GM21515 (cell line): ENCODE results near the gene CYS1.
A peak's percentile ranks its signal among the peaks of the same experiment; 100 is the strongest.
"Not testable (repeated sequence)": the region's sequence is repeated elsewhere in the genome, so short reads cannot be mapped to it uniquely, and the experiment has no call there.

Experiments
- ATAC-seq: cut with Tn5 transposase; IDR thresholded peaks from one replicate; pipeline ENCODE4 v1.9.1; 2021; ENCODE audit not compliant: unreplicated experiment

Gene CYS1

DNA sequence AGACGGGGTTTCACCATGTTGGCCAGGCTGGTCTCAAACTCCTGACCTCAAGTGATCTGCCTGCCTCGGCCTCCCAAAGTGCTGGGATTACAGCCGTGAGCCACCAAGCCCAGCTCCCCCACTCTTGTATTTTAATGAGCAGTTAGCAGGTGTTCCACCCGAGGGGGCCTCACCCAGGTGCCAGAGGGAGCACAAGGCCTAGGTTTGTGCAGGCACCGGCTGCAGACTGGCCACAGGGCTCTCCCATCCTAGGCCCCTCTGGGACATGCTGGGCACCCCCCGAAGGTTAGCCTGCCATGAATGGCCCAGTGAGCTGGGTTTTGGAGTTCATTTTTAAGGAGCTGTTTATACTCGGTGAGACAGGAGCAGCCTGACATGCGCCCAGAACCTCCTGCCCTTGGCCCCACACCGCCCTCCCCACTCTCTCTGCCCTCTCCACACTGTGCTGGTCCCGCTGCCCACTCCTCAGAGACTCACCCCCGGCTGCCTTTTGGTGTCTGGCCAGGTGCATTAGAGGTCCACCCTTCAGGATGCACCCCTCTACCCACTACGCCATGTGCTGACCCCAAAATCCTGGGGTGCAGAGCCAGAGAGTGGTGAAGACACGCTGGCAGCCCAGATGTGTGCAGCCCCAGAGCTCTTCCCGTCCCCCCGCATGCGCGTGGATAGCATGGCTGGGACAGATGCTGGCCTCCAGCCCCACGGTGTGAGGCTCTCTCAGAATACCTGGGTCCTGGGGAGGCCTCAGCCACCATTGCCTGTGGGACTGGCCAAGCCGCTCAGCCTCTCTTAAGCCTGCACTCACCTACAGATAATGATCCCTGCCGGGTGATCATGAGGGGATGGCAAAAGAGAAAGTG, 48.1 kb downstream of the CYS1 start:
- no peak for ATAC-seq

DNA sequence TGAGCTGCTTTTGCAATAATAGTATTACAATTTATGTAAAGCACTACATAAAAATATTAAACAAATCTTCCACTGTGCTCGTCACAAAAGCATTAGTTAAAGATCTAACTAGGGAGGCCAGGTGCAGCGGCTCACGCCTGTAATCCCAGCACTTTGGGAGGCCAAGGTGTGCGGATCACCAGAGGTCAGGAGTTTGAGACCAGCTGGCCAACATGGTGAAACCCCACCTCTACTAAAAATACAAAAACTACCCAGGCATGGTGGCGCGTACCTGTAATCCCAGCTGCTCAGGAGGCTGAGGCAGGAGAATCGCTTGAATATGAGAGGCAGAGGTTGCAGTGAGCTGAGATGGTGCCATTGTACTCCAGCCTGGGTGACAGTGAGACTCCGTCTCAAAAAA, 49.4 kb downstream of the CYS1 start:
- not testable (repeated sequence) for ATAC-seq

DNA sequence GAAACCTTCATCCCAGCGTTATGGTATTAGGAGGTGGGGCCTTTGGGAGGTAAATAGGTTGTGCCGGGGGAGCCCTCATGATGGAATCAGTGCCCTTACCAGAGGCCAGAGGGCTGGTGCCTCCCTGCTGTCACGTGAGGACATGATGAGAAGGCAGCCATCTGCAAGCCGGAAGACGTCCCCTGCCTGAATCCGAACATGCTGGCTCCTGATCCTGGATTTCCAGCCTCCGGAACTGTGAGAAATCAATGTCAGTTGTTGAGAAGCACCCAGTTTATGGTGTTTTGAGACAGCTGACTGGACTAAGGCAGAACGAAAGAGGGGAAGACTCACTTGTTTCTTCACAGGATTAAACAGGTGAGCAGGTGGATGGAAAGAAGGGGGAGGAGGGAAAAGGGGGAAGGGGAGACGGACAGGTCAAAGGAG, 49.9 kb downstream of the CYS1 start:
- ATAC-seq: no peak

DNA sequence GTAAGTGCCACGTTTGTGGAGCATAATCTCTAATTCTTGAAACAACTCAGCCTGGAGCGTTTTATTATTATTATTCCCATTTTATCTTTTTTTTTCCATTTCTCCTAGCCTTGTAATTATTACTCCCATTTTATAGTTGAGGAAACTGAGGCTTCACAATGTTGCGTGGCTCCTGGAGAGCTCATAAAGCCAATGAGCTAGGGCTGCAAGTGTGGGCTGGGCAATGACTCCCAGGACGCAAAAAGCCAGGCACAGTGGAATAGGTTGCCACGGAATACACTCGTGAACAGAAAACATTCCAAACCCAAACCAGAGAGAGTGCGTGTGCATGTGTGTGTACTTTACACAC, 50.4 kb downstream of the CYS1 start:
- ATAC-seq: no peak

DNA sequence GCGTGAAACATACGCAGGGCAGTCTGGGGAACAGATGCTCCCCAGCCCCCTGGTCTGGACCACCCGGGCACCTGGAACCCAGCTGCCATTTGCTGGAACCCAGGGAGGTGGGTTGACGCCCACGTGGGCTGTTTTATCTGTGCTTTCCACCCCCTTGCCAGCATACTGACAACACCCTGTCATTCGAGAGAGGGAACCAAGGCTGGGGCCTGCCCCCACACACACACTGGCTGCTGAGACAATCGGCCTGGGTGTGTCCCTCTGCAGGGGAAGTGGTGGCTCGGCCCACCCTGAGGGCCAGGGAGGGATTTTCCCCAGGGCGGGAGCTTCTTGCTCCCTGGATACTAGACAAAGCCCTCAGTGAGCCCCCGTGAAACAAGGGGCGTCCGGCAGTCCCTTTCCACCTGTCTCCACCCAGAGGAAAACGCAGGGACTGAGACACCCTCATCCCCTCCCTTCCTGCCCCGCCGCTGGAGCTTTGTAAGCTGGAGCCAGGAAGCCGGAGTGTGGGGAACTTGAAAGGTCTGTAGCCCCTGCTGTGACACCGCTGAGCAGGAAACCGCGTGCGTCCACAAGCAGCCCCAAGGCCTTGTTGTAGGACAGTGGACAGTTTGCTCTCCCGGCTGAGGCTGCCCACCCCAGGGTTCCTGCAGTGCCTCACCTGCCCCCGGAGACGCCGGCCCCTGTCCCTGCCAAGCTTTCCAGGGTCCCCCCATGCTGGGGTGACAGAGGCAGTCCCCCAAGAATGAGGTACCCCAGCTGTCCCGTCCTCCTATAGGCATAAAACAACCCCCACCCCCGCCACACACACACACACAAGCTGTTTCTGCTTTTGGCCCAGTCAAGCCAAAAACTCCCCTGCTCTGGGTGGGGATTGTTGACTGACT, 51.0 kb downstream of the CYS1 start:
- ATAC-seq: peak; percentile 80

DNA sequence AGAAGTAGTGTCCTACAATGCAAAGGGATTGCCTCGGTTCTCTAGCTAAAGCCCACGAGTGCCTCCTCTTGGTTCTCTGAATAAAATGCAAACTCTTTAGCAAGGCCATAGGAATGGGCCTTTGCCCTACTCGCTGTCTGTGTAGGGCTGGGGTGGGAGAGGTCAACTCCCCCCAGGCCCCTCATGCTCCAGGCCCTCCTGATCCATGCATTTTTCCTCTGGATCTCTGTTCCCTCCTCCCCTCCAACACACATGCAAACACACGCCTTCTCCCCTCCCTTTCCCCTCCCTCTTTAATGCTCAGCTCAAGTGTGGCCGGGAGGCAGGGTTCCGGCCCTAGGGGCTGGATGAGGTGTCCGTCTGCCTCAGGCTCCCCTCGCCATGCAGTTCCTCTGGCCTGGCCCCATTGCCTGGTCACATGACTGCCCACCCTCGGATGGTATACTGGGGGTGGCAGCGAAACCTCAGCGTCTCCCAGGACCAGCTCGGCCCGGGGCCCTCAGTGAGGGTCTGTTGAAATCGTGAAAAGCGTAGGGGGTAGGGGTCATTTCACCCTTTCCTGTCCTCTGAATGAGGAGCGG, 51.7 kb downstream of the CYS1 start:
- no peak for ATAC-seq

DNA sequence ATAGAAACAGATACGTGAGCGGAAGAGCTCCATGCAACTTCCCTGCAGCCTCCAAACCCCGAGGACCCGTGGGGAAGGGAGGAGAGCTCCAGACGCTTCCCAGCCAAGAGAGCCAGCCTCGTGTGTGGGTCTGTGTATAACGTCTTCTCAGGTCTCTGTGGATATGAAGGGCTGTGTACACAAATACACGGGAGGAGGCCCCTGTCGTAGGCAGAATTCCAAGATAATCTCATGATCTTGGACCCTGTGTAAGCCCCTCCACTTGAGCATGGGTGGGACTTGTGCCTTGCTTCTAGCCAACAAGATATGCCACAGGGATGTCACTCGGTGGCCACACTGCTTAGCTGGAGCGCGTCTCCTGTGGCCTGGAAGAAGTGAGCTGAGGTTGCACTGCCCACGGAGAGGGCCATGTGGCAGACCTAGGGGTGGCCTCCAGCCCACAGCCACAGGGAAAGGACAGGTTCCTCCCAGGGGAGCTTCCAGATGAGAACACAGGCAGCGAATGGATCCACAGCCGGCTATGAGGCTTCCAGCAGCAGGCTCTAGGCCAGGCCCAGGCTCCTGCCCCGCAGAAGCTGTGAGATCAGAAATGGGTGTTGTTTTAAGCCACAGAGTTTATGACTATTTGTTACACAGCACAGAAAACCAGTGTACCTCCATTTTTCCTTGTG, 52.4 kb downstream of the CYS1 start:
- no peak for ATAC-seq

DNA sequence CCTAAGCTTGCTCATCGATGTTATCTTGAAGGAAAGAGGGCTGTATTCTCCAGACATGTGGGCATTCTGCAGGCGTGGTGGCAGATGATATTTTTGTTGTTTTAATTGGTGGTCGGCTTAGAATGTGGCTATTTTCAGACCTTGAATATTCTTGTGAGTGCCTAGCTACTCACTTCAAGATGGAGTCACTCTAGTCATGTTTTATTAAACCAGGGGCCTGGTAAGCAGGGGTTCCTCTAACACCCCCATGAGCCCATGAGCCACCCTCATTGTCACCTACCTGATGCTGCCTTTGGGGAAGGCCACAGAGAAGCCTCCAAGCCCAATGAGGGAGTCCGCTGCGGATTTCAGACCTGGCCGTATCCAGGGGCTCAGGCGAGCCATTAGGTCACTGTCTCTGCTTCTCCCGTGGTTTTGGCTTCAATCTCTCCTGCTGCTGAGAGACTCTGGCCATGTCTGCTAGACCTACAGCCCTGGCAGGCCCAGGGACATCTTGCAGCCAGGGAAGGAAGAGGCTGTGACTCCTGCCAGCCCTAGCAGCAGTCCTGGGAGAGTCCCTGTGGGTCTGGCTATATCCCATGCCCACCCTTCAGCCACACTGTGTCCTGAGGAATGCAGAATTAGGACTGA, 53.2 kb downstream of the CYS1 start:
- ATAC-seq: no peak

DNA sequence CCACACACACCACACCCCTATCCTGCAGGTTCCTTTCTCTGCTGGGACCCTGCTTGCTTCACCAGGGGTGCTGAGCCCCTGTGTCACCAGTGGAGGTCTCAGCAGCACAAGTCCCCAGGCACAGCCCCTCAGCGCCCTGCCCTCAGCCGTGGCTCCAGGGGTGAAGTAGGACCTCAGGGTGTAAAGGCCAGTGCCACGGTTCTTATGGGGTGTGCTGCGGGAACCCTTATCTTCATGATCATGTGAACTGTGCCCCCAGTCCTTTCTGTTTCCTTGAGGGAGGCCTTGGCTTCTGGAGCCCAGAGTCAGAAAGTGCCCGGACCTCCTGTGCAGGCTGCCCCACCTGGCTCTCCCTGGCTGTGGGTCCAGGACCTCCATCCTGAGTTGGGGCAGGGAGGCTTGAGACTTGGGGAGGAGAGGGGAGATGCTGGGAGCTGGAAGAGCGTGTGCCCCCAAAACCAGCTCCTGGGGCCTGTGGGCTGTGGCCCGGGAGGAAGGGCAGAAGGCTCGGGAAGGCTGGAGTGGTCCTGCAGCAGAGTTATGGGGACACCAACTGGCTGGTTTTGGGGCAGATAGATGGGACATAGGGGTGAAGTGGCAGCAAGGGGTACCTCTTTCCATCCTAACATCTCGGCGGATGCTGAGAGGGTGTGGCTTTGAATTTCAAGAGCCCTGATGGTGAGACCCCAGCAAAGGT, 57.1 kb downstream of the CYS1 start:
- no peak for ATAC-seq

DNA sequence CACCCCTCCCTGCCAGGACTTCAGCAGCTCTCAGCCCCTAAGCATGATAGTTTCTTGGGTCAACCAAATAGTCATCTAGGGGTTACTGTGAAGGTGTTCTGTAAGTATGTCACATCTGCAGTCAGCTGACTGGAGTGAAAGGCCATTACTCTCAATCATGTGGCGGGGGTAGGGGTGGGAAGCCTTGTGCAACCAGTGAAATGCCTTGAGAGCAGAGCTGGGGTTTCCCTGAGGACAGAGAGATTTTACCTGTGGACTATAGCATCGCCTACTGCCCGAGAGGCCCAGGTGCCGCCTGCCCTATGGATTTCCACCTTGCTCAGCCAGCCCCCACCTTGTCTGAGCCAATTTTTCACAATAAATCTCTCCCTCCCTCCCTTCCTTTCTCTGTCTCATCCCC, 57.8 kb downstream of the CYS1 start:
- ATAC-seq: no peak

DNA sequence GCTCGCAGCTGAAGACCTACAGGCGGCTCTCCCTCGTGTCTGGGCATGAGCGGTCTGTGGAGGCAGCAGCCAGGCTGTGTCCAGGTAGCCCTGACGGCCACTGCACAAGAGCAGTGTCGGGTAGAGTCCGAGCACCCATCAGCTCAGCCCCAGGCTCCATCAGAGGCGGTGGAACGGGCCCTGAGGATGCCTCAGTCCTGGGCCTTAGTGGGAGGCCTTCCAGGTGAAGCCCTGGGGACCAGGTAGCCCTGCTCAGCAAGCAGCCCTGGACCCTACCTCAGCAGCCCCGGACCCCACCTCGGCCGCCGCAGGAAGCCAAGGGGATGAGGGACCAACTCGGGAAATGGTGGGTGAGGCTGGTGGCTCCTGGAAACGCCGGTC, 58.2 kb downstream of the CYS1 start:
- no peak for ATAC-seq

DNA sequence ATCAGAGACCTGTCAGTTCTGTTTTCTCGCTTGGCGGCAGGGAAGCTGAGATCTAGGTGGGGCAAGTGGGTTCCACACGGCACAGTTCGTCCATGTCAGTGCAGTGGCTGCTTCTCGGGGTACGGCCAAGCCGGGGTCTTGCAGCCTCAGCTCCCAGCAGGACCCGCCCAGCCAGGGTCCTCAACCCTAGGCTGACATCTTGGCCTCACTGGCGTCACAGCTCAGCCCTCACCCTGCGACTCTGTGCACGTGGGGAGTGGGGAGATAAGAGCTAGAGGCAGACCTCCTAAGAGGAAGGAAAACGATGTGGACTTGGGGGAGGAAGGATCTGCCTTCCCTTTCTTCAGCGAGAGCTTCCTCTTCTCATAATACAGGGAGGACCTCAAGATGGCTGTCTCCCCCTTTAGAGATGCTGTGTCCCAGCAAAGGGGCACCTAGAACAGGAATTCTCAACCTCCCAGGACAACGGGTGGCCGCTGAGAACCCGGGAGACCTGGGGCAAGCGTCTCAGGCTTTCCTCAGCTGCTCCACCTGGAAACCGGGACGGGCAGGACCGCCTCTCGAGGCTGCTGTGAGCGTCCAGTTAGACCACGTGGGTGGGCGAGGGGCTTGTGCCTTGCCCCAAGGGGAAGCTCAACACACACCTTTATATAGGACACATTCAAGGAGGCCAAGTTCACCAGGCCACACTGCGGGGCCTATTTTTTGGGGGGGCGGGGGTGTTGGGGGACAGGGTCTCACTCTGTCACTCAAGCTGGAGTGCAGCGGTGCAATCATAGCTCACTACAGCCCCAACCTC, 60.4 kb downstream of the CYS1 start:
- no peak for ATAC-seq

DNA sequence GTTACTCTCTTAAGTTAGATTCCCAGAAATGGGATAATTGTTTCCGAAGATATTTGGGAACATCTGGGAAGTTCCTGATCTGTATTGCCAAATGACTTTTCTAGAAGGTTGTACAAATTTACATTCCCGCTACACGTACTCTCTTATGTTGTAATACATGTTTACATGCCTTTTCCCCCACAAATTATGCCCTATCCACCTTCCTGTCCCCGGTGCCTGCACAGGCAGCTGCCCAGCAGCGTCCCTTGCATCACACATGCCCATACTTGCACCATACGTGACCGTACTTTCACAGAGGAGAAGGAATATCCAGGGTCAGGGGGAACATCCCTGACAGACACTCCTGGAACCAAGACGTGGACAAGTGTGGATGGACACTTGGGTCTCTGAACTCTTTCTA, 61.0 kb downstream of the CYS1 start:
- no peak for ATAC-seq

DNA sequence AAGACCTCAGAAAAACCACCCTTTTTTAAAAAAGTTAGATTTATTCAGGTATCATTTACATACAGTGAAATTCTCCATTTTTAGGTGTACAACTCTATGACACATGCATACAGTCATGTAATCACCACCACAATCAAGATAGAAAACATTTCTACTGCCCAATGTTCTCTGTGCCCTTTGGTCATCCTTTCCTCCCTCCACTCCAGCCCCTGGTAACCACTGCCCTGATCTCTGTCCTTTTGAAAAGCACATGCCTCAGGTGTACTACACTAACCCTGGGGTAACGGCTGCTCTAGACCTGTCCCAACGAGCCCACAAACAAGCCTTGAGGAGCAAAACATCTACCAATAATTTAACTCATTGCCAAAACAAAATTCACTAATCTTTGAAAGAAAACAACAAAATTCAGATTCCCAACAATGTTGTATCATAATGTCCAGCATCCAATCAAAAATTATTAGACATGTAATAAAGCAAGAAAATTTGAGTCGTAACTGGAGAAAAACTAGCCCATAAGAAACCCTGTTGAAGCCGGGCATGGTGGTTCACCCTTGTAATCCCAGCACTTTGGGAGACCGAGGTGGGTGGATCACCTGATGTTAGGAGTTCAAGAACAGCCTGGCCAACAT, 62.8 kb downstream of the CYS1 start:
- ATAC-seq: no peak

DNA sequence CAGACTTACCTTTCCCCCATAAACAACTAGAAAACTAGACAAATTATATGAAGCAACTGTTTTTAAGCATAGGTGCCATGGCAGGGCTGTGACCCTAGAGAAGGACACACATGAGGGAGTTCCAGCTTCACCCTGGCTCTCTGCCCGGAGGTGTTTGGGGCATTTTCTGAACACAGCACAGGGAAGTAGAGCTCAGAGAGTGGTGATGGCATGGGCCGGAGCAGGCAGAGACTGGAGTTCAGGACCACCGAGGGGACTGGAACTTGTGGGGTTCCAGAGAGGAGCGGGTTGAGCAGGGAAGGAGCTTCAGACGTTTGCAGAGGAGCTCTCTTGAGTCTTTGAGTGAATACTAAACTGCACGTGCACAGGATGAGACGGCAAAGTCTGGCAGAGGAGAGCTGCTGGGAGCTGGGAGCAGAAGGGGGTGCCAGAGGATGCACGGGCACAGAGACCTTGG, 63.4 kb downstream of the CYS1 start:
- no peak for ATAC-seq

DNA sequence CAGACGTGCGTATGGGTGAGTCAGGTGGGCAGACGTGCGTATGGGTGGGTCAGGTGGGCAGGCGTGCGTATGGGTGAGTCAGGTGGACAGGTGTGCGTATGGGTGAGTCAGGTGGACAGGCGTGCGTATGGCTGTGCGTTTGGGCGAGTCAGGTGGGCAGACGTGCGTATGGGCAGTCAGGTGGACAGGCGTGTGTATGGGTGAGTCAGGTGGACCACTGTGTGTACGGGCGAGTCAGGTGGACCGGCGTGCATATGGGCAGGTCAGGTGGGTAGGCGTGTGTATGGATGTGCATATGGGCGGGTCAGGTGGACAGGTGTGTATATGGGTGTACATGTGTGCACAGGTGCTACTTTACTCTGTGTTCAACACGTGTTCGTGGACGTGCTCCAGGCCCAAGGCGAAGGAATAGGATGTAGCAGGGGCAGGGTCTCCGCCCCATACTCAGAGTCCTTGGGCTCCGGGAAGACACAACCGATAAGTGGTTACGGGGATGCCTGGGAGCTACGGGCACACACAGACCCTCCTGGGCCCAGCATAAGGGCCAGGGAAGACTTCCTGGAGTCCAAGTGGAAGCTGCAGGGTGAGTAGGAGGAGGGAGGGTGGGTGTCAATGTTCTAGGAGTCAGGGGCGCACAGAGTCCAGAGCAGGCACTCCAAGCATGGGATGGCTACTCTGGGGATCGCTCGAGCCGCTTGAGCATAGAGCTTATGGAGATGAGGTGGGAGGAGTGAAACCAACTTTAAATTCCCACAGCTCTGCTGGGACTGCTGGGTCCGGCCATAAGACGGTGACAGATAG, 64.0 kb downstream of the CYS1 start:
- no peak for ATAC-seq

DNA sequence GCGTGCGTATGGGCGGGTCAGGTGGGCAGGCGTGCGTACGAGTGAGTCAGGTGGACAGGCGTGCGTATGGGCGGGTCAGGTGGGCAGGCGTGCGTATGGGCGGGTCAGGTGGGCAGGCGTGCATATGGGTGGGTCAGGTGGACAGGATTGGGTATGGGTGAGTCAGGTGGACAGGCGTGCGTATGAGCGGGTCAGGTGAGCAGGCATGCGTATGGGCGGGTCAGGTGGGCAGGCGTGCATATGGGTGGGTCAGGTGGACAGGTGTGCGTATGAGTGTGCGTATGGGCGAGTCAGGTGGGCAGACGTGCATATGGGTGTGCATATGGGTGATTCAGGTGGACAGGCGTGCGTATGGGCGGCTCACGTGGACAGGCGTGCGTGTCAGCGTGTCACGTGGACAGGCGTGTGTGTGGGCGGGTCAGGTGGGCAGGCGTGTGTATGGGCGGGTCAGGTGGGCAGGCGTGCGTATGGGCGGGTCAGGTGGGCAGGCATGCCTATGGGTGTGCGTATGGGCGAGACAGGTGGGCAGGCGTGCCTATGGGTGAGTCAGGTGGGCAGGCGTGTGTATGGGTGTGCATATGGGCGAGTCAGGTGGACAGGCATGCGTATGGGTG, 64.7 kb downstream of the CYS1 start:
- ATAC-seq: not testable (repeated sequence)
